ENCODE data around the gene CRYL1.
A peak's percentile ranks its signal among the peaks of the same experiment; 100 is the strongest.

CRYL1 gene

GRCh38 chr13:20550799-20551198, 25.1 kb upstream of the CRYL1 start:
- Histone ChIP-seq H3K9me3 (ENCODE audit: severe bottlenecking) (no peaks in the 10 kb centered on the region), H3K36me3 (ENCODE audit: low read depth) (no peaks in the 10 kb centered on the region), H3K4me1 (ENCODE audit: insufficient read depth, poor library complexity, severe bottlenecking) (no peaks in the 10 kb centered on the region), H3K27me3 (ENCODE audit: insufficient read depth, poor library complexity, severe bottlenecking) (no peaks in the 10 kb centered on the region), H3K27ac (ENCODE audit: poor library complexity, severe bottlenecking) (no peak overlapping the region), H3K4me3 (ENCODE audit: severe bottlenecking) (no peak overlapping the region)
- ATAC-seq (ENCODE audit: low read depth) = no peak
- peak; percentile 23 for TF ChIP-seq CTCF (IDR thresholded peaks at IDR 0.05; ENCODE audit: poor library complexity, severe bottlenecking)
- DNase-seq (ENCODE audit: low spot score) = no peak

- Histone ChIP-seq H3K4me3 (ENCODE audit: severe bottlenecking) (no peak overlapping the region), H3K36me3 (ENCODE audit: low read depth) (no peaks in the 10 kb centered on the region), H3K4me1 (ENCODE audit: insufficient read depth, poor library complexity, severe bottlenecking) (no peaks in the 10 kb centered on the region), H3K9me3 (ENCODE audit: severe bottlenecking) (no peaks in the 10 kb centered on the region), H3K27me3 (ENCODE audit: insufficient read depth, poor library complexity, severe bottlenecking) (no peaks in the 10 kb centered on the region), H3K27ac (ENCODE audit: poor library complexity, severe bottlenecking) (no peak overlapping the region)
- no peak for TF ChIP-seq CTCF (IDR thresholded peaks at IDR 0.05; ENCODE audit: poor library complexity, severe bottlenecking)
- no peak for ATAC-seq (ENCODE audit: low read depth)
- DNase-seq (ENCODE audit: low spot score) = no peak
Measured at GRCh38 chr13:20547479-20547908, 21.8 kb upstream of the CRYL1 start.

- no peaks in the 10 kb centered on the region for H3K27me3 ChIP-seq (ENCODE audit: insufficient read depth, poor library complexity, severe bottlenecking)
- H3K36me3 ChIP-seq (ENCODE audit: low read depth) = no peaks in the 10 kb centered on the region
- no peaks in the 10 kb centered on the region for H3K9me3 ChIP-seq (ENCODE audit: severe bottlenecking)
- ATAC-seq (ENCODE audit: low read depth) (no peak), DNase-seq (ENCODE audit: low spot score) (no peak)
- no peak overlapping the region for H3K4me3 ChIP-seq (ENCODE audit: severe bottlenecking)
- no peak for TF ChIP-seq CTCF (IDR thresholded peaks at IDR 0.05; ENCODE audit: poor library complexity, severe bottlenecking)
- no peak overlapping the region for H3K27ac ChIP-seq (ENCODE audit: poor library complexity, severe bottlenecking)
- H3K4me1 ChIP-seq (ENCODE audit: insufficient read depth, poor library complexity, severe bottlenecking) = no peaks in the 10 kb centered on the region
Measured at GRCh38 chr13:20546556-20546955, 20.9 kb upstream of the CRYL1 start.

- no peak overlapping the region for H3K27ac ChIP-seq (ENCODE audit: poor library complexity, severe bottlenecking)
- TF ChIP-seq CTCF (IDR thresholded peaks at IDR 0.05; ENCODE audit: poor library complexity, severe bottlenecking) = no peak
- H3K9me3 ChIP-seq (ENCODE audit: severe bottlenecking) = no peaks in the 10 kb centered on the region
- no peak overlapping the region for H3K4me3 ChIP-seq (ENCODE audit: severe bottlenecking)
- no peaks in the 10 kb centered on the region for H3K27me3 ChIP-seq (ENCODE audit: insufficient read depth, poor library complexity, severe bottlenecking)
- no peaks in the 10 kb centered on the region for H3K4me1 ChIP-seq (ENCODE audit: insufficient read depth, poor library complexity, severe bottlenecking)
- ATAC-seq (ENCODE audit: low read depth) (no peak), DNase-seq (ENCODE audit: low spot score) (no peak)
- no peaks in the 10 kb centered on the region for H3K36me3 ChIP-seq (ENCODE audit: low read depth)
Measured at GRCh38 chr13:20544201-20544923, 18.7 kb upstream of the CRYL1 start.

GRCh38 chr13:20536992-20537391, 11.3 kb upstream of the CRYL1 start:
- H3K9me3 ChIP-seq (ENCODE audit: severe bottlenecking) = no peaks in the 10 kb centered on the region
- H3K27me3 ChIP-seq (ENCODE audit: insufficient read depth, poor library complexity, severe bottlenecking) = no peaks in the 10 kb centered on the region
- DNase-seq (ENCODE audit: low spot score) = no peak
- no peak for TF ChIP-seq CTCF (IDR thresholded peaks at IDR 0.05; ENCODE audit: poor library complexity, severe bottlenecking)
- no peak overlapping the region for H3K27ac ChIP-seq (ENCODE audit: poor library complexity, severe bottlenecking)
- no peaks in the 10 kb centered on the region for H3K36me3 ChIP-seq (ENCODE audit: low read depth)
- H3K4me3 ChIP-seq (ENCODE audit: severe bottlenecking) = no peak overlapping the region
- no peak for ATAC-seq (ENCODE audit: low read depth)
- no peaks in the 10 kb centered on the region for H3K4me1 ChIP-seq (ENCODE audit: insufficient read depth, poor library complexity, severe bottlenecking)

All from RWPE2 (cell line).